Measurements from ENCODE around the gene DPY19L1.
A peak's percentile ranks its signal among the peaks of the same experiment; 100 is the strongest.
"Not testable (repeated sequence)": the region's sequence is repeated elsewhere in the genome, so short reads cannot be mapped to it uniquely, and the experiment has no call there.

DPY19L1 gene

GRCh38 chr7:34935735-34936165 is 101.5 kb downstream of the DPY19L1 start:
- H3K4me1 ChIP-seq (ENCODE audit: control insufficient read depth, insufficient read depth, low read length, poor library complexity, severe bottlenecking); H3K27me3 ChIP-seq (replicated peaks; ENCODE audit: control insufficient read depth, insufficient read depth, low read length, poor library complexity, severe bottlenecking); H3K4me3 ChIP-seq (ENCODE audit: insufficient read depth, low read depth, low read length, poor library complexity, severe bottlenecking); DNase-seq; H3K27ac ChIP-seq (ENCODE audit: insufficient read depth, low read length, poor library complexity, severe bottlenecking); H3K9me3 ChIP-seq (ENCODE audit: control insufficient read depth, low read length); H3K36me3 ChIP-seq (ENCODE audit: control insufficient read depth, insufficient read depth, low read length): not testable (repeated sequence)

GRCh38 chr7:34931739-34932138 is 105.5 kb downstream of the DPY19L1 start:
- no peak overlapping the region for H3K4me3 ChIP-seq (ENCODE audit: insufficient read depth, low read depth, low read length, poor library complexity, severe bottlenecking)
- no peak for DNase-seq

GRCh38 chr7:34929783-34930182 is 107.5 kb downstream of the DPY19L1 start:
- H3K36me3 ChIP-seq (ENCODE audit: control insufficient read depth, insufficient read depth, low read length); H3K4me3 ChIP-seq (ENCODE audit: insufficient read depth, low read depth, low read length, poor library complexity, severe bottlenecking); DNase-seq; H3K27me3 ChIP-seq (replicated peaks; ENCODE audit: control insufficient read depth, insufficient read depth, low read length, poor library complexity, severe bottlenecking); H3K9me3 ChIP-seq (ENCODE audit: control insufficient read depth, low read length); H3K27ac ChIP-seq (ENCODE audit: insufficient read depth, low read length, poor library complexity, severe bottlenecking); H3K4me1 ChIP-seq (ENCODE audit: control insufficient read depth, insufficient read depth, low read length, poor library complexity, severe bottlenecking): not testable (repeated sequence)

More at GRCh38 chr7:34931739-34932138, 105.5 kb downstream of the DPY19L1 start:
- no peaks in the 10 kb centered on the region for H3K36me3 ChIP-seq (ENCODE audit: control insufficient read depth, insufficient read depth, low read length)
- no peak overlapping the region for H3K27ac ChIP-seq (ENCODE audit: insufficient read depth, low read length, poor library complexity, severe bottlenecking)
- H3K9me3 ChIP-seq (ENCODE audit: control insufficient read depth, low read length): no peaks in the 10 kb centered on the region
- no peaks in the 10 kb centered on the region for H3K4me1 ChIP-seq (ENCODE audit: control insufficient read depth, insufficient read depth, low read length, poor library complexity, severe bottlenecking)
- H3K27me3 ChIP-seq (replicated peaks; ENCODE audit: control insufficient read depth, insufficient read depth, low read length, poor library complexity, severe bottlenecking): no peaks in the 10 kb centered on the region

GRCh38 chr7:34928560-34928959 is 108.7 kb downstream of the DPY19L1 start:
- Histone ChIP-seq H3K4me1 (ENCODE audit: control insufficient read depth, insufficient read depth, low read length, poor library complexity, severe bottlenecking) (no peaks in the 10 kb centered on the region), H3K27ac (ENCODE audit: insufficient read depth, low read length, poor library complexity, severe bottlenecking) (no peak overlapping the region), H3K4me3 (ENCODE audit: insufficient read depth, low read depth, low read length, poor library complexity, severe bottlenecking) (no peak overlapping the region), H3K36me3 (ENCODE audit: control insufficient read depth, insufficient read depth, low read length) (no peaks in the 10 kb centered on the region), H3K27me3 (replicated peaks; ENCODE audit: control insufficient read depth, insufficient read depth, low read length, poor library complexity, severe bottlenecking) (no peaks in the 10 kb centered on the region), H3K9me3 (ENCODE audit: control insufficient read depth, low read length) (no peaks in the 10 kb centered on the region)
- no peak for DNase-seq

- Histone ChIP-seq H3K27me3 (replicated peaks; ENCODE audit: control insufficient read depth, insufficient read depth, low read length, poor library complexity, severe bottlenecking) (no peaks in the 10 kb centered on the region), H3K4me3 (ENCODE audit: insufficient read depth, low read depth, low read length, poor library complexity, severe bottlenecking) (no peak overlapping the region), H3K9me3 (ENCODE audit: control insufficient read depth, low read length) (no peaks in the 10 kb centered on the region), H3K4me1 (ENCODE audit: control insufficient read depth, insufficient read depth, low read length, poor library complexity, severe bottlenecking) (no peaks in the 10 kb centered on the region), H3K27ac (ENCODE audit: insufficient read depth, low read length, poor library complexity, severe bottlenecking) (no peak overlapping the region), H3K36me3 (ENCODE audit: control insufficient read depth, insufficient read depth, low read length) (no peaks in the 10 kb centered on the region)
- DNase-seq: peak in 1 of 3 donors; percentile 17
These were observed 109.2 kb downstream of the DPY19L1 start for GRCh38 chr7:34928052-34928451.

- not testable (repeated sequence) for H3K4me1 ChIP-seq (ENCODE audit: control insufficient read depth, insufficient read depth, low read length, poor library complexity, severe bottlenecking); DNase-seq; H3K27ac ChIP-seq (ENCODE audit: insufficient read depth, low read length, poor library complexity, severe bottlenecking); H3K36me3 ChIP-seq (ENCODE audit: control insufficient read depth, insufficient read depth, low read length); H3K9me3 ChIP-seq (ENCODE audit: control insufficient read depth, low read length); H3K4me3 ChIP-seq (ENCODE audit: insufficient read depth, low read depth, low read length, poor library complexity, severe bottlenecking); H3K27me3 ChIP-seq (replicated peaks; ENCODE audit: control insufficient read depth, insufficient read depth, low read length, poor library complexity, severe bottlenecking)
These were observed 116.8 kb downstream of the DPY19L1 start for GRCh38 chr7:34920470-34920869.

GRCh38 chr7:34919038-34919437 is 118.2 kb downstream of the DPY19L1 start:
- H3K27ac ChIP-seq (ENCODE audit: insufficient read depth, low read length, poor library complexity, severe bottlenecking); H3K36me3 ChIP-seq (ENCODE audit: control insufficient read depth, insufficient read depth, low read length); DNase-seq; H3K9me3 ChIP-seq (ENCODE audit: control insufficient read depth, low read length); H3K27me3 ChIP-seq (replicated peaks; ENCODE audit: control insufficient read depth, insufficient read depth, low read length, poor library complexity, severe bottlenecking); H3K4me1 ChIP-seq (ENCODE audit: control insufficient read depth, insufficient read depth, low read length, poor library complexity, severe bottlenecking); H3K4me3 ChIP-seq (ENCODE audit: insufficient read depth, low read depth, low read length, poor library complexity, severe bottlenecking): not testable (repeated sequence)

GRCh38 chr7:34918198-34918861 is 119.0 kb downstream of the DPY19L1 start:
- not testable (repeated sequence) for H3K4me1 ChIP-seq (ENCODE audit: control insufficient read depth, insufficient read depth, low read length, poor library complexity, severe bottlenecking); H3K36me3 ChIP-seq (ENCODE audit: control insufficient read depth, insufficient read depth, low read length); H3K27ac ChIP-seq (ENCODE audit: insufficient read depth, low read length, poor library complexity, severe bottlenecking); H3K4me3 ChIP-seq (ENCODE audit: insufficient read depth, low read depth, low read length, poor library complexity, severe bottlenecking); H3K9me3 ChIP-seq (ENCODE audit: control insufficient read depth, low read length); DNase-seq; H3K27me3 ChIP-seq (replicated peaks; ENCODE audit: control insufficient read depth, insufficient read depth, low read length, poor library complexity, severe bottlenecking)

- not testable (repeated sequence) for H3K27me3 ChIP-seq (replicated peaks; ENCODE audit: control insufficient read depth, insufficient read depth, low read length, poor library complexity, severe bottlenecking); H3K4me3 ChIP-seq (ENCODE audit: insufficient read depth, low read depth, low read length, poor library complexity, severe bottlenecking); H3K27ac ChIP-seq (ENCODE audit: insufficient read depth, low read length, poor library complexity, severe bottlenecking); H3K36me3 ChIP-seq (ENCODE audit: control insufficient read depth, insufficient read depth, low read length); H3K9me3 ChIP-seq (ENCODE audit: control insufficient read depth, low read length); H3K4me1 ChIP-seq (ENCODE audit: control insufficient read depth, insufficient read depth, low read length, poor library complexity, severe bottlenecking); DNase-seq
These were observed 119.8 kb downstream of the DPY19L1 start for GRCh38 chr7:34917515-34917914.

- no peak overlapping the region for H3K27ac ChIP-seq (ENCODE audit: insufficient read depth, low read length, poor library complexity, severe bottlenecking)
- H3K4me3 ChIP-seq (ENCODE audit: insufficient read depth, low read depth, low read length, poor library complexity, severe bottlenecking): no peak overlapping the region
- H3K36me3 ChIP-seq (ENCODE audit: control insufficient read depth, insufficient read depth, low read length): no peaks in the 10 kb centered on the region
- H3K27me3 ChIP-seq (replicated peaks; ENCODE audit: control insufficient read depth, insufficient read depth, low read length, poor library complexity, severe bottlenecking): no peaks in the 10 kb centered on the region
- H3K9me3 ChIP-seq (ENCODE audit: control insufficient read depth, low read length): no peaks in the 10 kb centered on the region
- no peaks in the 10 kb centered on the region for H3K4me1 ChIP-seq (ENCODE audit: control insufficient read depth, insufficient read depth, low read length, poor library complexity, severe bottlenecking)
- no peak for DNase-seq
These were observed 121.0 kb downstream of the DPY19L1 start for GRCh38 chr7:34916267-34916666.
